Hepatocyte (in vitro differentiated cells): Measurements from ENCODE around the gene P2RY2. TPM values are rescaled to one million over a fixed set of nuclear protein-coding genes. Genes with fewer than 3 reads are reported as not detected.

Source experiments
- DNase-seq: peaks from one replicate; pipeline ENCODE4 v3.0.0-alpha.2; 2016; ENCODE audit warnings: low spot score
- H2AFZ ChIP-seq: fragments of 200-600 bp; sonication (generic); 2 replicates; pipeline ENCODE4 v1.6.0; 2016; ENCODE audit warnings: antibody characterized with exemption, mild to moderate bottlenecking
- H3K27ac ChIP-seq: fragments of 200-600 bp; sonication (generic); 2 replicates; pipeline ENCODE4 v1.5.1; 2016; ENCODE audit warnings: mild to moderate bottlenecking
- H3K27me3 ChIP-seq: fragments of 200-600 bp; sonication (generic); 2 replicates; pipeline ENCODE4 v1.6.1; 2016
- H3K36me3 ChIP-seq: fragments of 200-600 bp; sonication (generic); replicated peaks from 2 replicates; pipeline ENCODE4 v1.5.1; 2016; ENCODE audit warnings: low read depth; ENCODE audit not compliant: insufficient read depth
- H3K4me1 ChIP-seq: fragments of 200-600 bp; sonication (generic); 2 replicates; pipeline ENCODE4 v1.5.1; 2016; ENCODE audit warnings: mild to moderate bottlenecking, moderate library complexity; ENCODE audit not compliant: insufficient read depth
- H3K4me2 ChIP-seq: fragments of 200-600 bp; sonication (generic); 2 replicates; pipeline ENCODE4 v1.6.0; 2016
- H3K4me3 ChIP-seq: fragments of 200-600 bp; sonication (generic); 2 replicates; pipeline ENCODE4 v1.5.1; 2016; ENCODE audit warnings: mild to moderate bottlenecking
- H3K79me2 ChIP-seq: fragments of 200-600 bp; sonication (generic); 2 replicates; pipeline ENCODE4 v1.6.0; 2017; ENCODE audit warnings: mild to moderate bottlenecking
- H3K9me2 ChIP-seq: fragments of 200-600 bp; sonication (generic); replicated peaks from 2 replicates; pipeline ENCODE4 v1.6.0; 2017; ENCODE audit warnings: mild to moderate bottlenecking; ENCODE audit not compliant: insufficient read depth
- H3K9me3 ChIP-seq: fragments of 200-600 bp; sonication (generic); 2 replicates; pipeline ENCODE4 v1.5.1; 2016; ENCODE audit warnings: low read depth, mild to moderate bottlenecking
- H4K20me1 ChIP-seq: fragments of 200-600 bp; sonication (generic); 2 replicates; pipeline ENCODE4 v1.6.0; 2016; ENCODE audit warnings: mild to moderate bottlenecking; ENCODE audit not compliant: insufficient read depth, poor library complexity, severe bottlenecking
- CTCF ChIP-seq: fragments of 200-600 bp; sonication (generic); IDR thresholded peaks from 2 replicates; pipeline ENCODE4 v1.5.1; 2016; ENCODE audit warnings: antibody characterized with exemption, mild to moderate bottlenecking; ENCODE audit not compliant: poor library complexity
- EZH2 ChIP-seq: fragments of 200-600 bp; sonication (generic); IDR thresholded peaks from 2 replicates; pipeline ENCODE4 v1.6.1; 2016; ENCODE audit warnings: antibody characterized with exemption, mild to moderate bottlenecking, borderline replicate concordance
- EZH2phosphoT487 ChIP-seq: fragments of 200-600 bp; sonication (generic); IDR thresholded peaks from one replicate; pipeline ENCODE4 v1.6.1; 2018; ENCODE audit warnings: antibody characterized with exemption, mild to moderate bottlenecking, low read depth, moderate library complexity; ENCODE audit not compliant: unreplicated experiment, severe bottlenecking
- WGBS: methylation state at CpG from one replicate; pipeline ENCODE4 v1.1.6; 2016; ENCODE audit warnings: low lambda C conversion rate; ENCODE audit errors: missing lambda C conversion rate; 5-methylcytosine and 5-hydroxymethylcytosine counted together
- polyA plus RNA-seq: library from polyadenylated mRNA; unstranded; fragments of >200 nt; fragmentation: Nextera tagmentation; extraction: Ambion mirVana; gene quantifications from 2 replicates; pipeline ENCODE4 v1.2.1, GENCODE V29; 2016
- total RNA-seq: library from RNA; depleted of rRNA; stranded (reverse); fragments of >200 nt; gene quantifications from 2 replicates; pipeline ENCODE4 v1.2.3, GENCODE V29; 2014

The P2RY2 gene
- total and polyA plus RNA-seq, 2 experiments from 2014 or later = 2.5 to 6.3 TPM

- Histone ChIP-seq H3K9me2 (no peaks in the 10 kb centered on the region), H3K4me3 (no peak overlapping the region), H3K27me3 (no peaks in the 10 kb centered on the region), H3K9me3 (no peaks in the 10 kb centered on the region), H3K79me2 (no peaks in the 10 kb centered on the region), H3K27ac (no peak overlapping the region), H2AFZ (no peak overlapping the region), H3K4me1 (peaks cover 19% of the 10 kb centered on the region), H3K36me3 (no peaks in the 10 kb centered on the region), H4K20me1 (no peaks in the 10 kb centered on the region), H3K4me2 (no peak overlapping the region)
- DNase-seq = no peak
- TF ChIP-seq EZH2phosphoT487 (no peak), EZH2 (no peak), CTCF (no peak)
- WGBS = 93% methylated on average over 3 of the region's 3 CpGs
Measured at GRCh38 chr11:73174495-73174791, 43.6 kb upstream of the P2RY2 start.

- Histone ChIP-seq H3K36me3 (no peaks in the 10 kb centered on the region), H3K4me3 (no peak overlapping the region), H3K9me2 (no peaks in the 10 kb centered on the region), H2AFZ (peak overlapping the region; percentile 9), H4K20me1 (no peaks in the 10 kb centered on the region), H3K27me3 (no peaks in the 10 kb centered on the region), H3K4me1 (peaks cover 19% of the 10 kb centered on the region), H3K4me2 (no peak overlapping the region), H3K9me3 (no peaks in the 10 kb centered on the region), H3K79me2 (no peaks in the 10 kb centered on the region), H3K27ac (peak overlapping the region; percentile 73)
- no peak for TF ChIP-seq EZH2phosphoT487
- TF ChIP-seq CTCF = no peak
- TF ChIP-seq EZH2 = no peak
- no peak for DNase-seq
- 76% methylated on average over 5 of the region's 5 CpGs for WGBS
Measured at GRCh38 chr11:73175551-73176144, 42.4 kb upstream of the P2RY2 start.

GRCh38 chr11:73176145-73176873 lies 41.8 kb upstream of the P2RY2 start:
- H3K4me2 ChIP-seq = no peak overlapping the region
- H3K9me3 ChIP-seq = no peaks in the 10 kb centered on the region
- peaks cover 19% of the 10 kb centered on the region for H3K4me1 ChIP-seq

More at GRCh38 chr11:73176145-73176873, 41.8 kb upstream of the P2RY2 start:
- Histone ChIP-seq H3K36me3 (no peaks in the 10 kb centered on the region), H3K27me3 (no peaks in the 10 kb centered on the region), H3K27ac (peak overlapping the region; percentile 73), H2AFZ (peak overlapping the region; percentile 9), H3K79me2 (no peaks in the 10 kb centered on the region), H4K20me1 (no peaks in the 10 kb centered on the region), H3K9me2 (no peaks in the 10 kb centered on the region), H3K4me3 (no peak overlapping the region)
- WGBS = 78% methylated on average over 5 of the region's 5 CpGs
- TF ChIP-seq EZH2 = no peak
- no peak for TF ChIP-seq CTCF
- TF ChIP-seq EZH2phosphoT487 = no peak
- DNase-seq = no peak
